PC-3 (cell line): ENCODE measurements around the gene PRUNE2.

Experiments
- CTCF ChIP-seq: fragments of 300-600 bp; sonication (generic); conservative IDR thresholded peaks from 2 replicates; pipeline ENCODE4 v1.5.1; 2017; ENCODE audit warnings: antibody characterized with exemption, low read depth, mild to moderate bottlenecking, low read length
- EZH2phosphoT487 ChIP-seq: fragments of 300-600 bp; sonication (generic); IDR thresholded peaks from 2 replicates; pipeline ENCODE4 v1.6.1; 2018; ENCODE audit warnings: mild to moderate bottlenecking, antibody characterized with exemption, low read length, borderline replicate concordance

DNA sequence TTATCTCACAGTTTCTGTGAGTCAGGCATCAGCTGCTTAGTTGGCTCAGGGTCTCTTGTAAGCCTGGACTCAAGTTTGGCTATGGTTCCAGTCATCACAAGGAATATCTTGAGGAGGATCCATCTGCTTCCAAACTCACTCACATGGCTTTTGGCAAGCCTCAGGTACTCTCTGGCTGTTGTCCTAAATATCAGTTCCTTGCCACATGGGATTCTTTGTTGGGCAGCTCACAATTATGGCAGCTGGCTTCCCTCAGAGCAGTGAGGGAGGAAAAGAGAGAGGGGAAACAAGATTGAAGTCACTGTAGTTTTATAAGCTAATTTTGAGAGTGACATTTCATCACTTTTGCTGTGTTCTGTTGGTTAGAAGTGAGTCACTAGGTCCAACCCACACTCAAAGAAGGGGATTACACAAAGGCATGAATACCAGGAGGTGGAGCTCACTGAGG lies 302.4 kb downstream of the PRUNE2 start:
- TF ChIP-seq CTCF: no peak
- no peak for TF ChIP-seq EZH2phosphoT487
